GM12801 (cell line): ENCODE measurements around the gene TPGS2.

Source experiments
- CTCF ChIP-seq: IDR thresholded peaks from one replicate; pipeline ENCODE4 v1.5.1; 2011; ENCODE audit warnings: control low read depth; ENCODE audit not compliant: insufficient read length; ENCODE audit errors: extremely low read depth

The TPGS2 gene

GRCh38 chr18:36811955-36812354 lies 16.8 kb downstream of the TPGS2 start:
- no peak for TF ChIP-seq CTCF

GRCh38 chr18:36811430-36811829 lies 17.4 kb downstream of the TPGS2 start:
- no peak for TF ChIP-seq CTCF

GRCh38 chr18:36809590-36810381 lies 19.0 kb downstream of the TPGS2 start:
- no peak for TF ChIP-seq CTCF

- no peak for TF ChIP-seq CTCF
Observed at GRCh38 chr18:36808681-36809080, 20.1 kb downstream of the TPGS2 start.

GRCh38 chr18:36805105-36805504 lies 23.7 kb downstream of the TPGS2 start:
- TF ChIP-seq CTCF, result no peak

GRCh38 chr18:36798738-36799473 lies 29.9 kb downstream of the TPGS2 start:
- TF ChIP-seq CTCF, result no peak

- no peak for TF ChIP-seq CTCF
Observed at GRCh38 chr18:36792634-36793283, 36.0 kb downstream of the TPGS2 start.
